Transverse colon (tissue), 4 donors: ENCODE results near the gene PRRG1. TPM values are rescaled to one million over a fixed set of nuclear protein-coding genes. Genes with fewer than 3 reads are reported as not detected.

Source experiments
- DNase-seq: peaks from one replicate; pipeline ENCODE4 v3.0.0-alpha.2; 2019
- H3K27ac ChIP-seq, 4 donors: fragments of 200-600 bp; sonication (generic); 2 replicates each; pipeline ENCODE4 v1.5.1; 2016 to 2018; ENCODE audit warnings: inconsistent platforms in 4 of 4
- H3K27me3 ChIP-seq: fragments of 200-600 bp; sonication (generic); 2 replicates; pipeline ENCODE4 v1.5.1; 2017; ENCODE audit warnings: inconsistent platforms
- H3K36me3 ChIP-seq, 4 donors: fragments of 200-600 bp; sonication (generic); 2 replicates each; pipeline ENCODE4 v1.5.1; 2017 to 2019; ENCODE audit warnings: inconsistent platforms in 4 of 4
- H3K4me1 ChIP-seq, 4 donors: fragments of 200-600 bp; sonication (generic); 2 replicates each; pipeline ENCODE4 v1.5.1; 2017 to 2020; ENCODE audit warnings: inconsistent platforms in 4 of 4
- H3K4me3 ChIP-seq, 4 donors: fragments of 200-600 bp; sonication (generic); 1 replicate in 1 of 4; 2 replicates in 3 of 4; pipeline versions ENCODE4 v1.5.1 to v1.6.1; 2017 to 2019; ENCODE audit warnings: inconsistent platforms in 4 of 4
- H3K9me3 ChIP-seq, 2 donors: fragments of 200-600 bp; sonication (generic); 2 replicates each; pipeline ENCODE4 v1.5.1; 2017 to 2019; ENCODE audit warnings: inconsistent platforms in 2 of 2
- CTCF ChIP-seq, 5 experiments: fragments of 200-600 bp in 3 of 5; fragments of 450-650 bp in 2 of 5; sonication (generic) in 3 of 5; IDR thresholded peaks; 1 replicate in 2 of 5; 2 replicates in 3 of 5; pipeline ENCODE4 v1.5.1; 2016 to 2017; ENCODE audit warnings: antibody characterized with exemption in 5 of 5, inconsistent platforms in 3 of 5, mild to moderate bottlenecking in 2 of 5, moderate library complexity in 1 of 5
- EP300 ChIP-seq: sonication (generic); formaldehyde crosslinking; IDR thresholded peaks from one replicate; pipeline ENCODE4 v1.6.1; 2017; ENCODE audit warnings: antibody characterized with exemption, low read depth
- POLR2A ChIP-seq: fragments of 450-650 bp; IDR thresholded peaks from one replicate; pipeline ENCODE4 v1.6.1; 2016; ENCODE audit warnings: antibody characterized with exemption, mild to moderate bottlenecking, moderate library complexity
- POLR2AphosphoS5 ChIP-seq, 3 donors: sonication (generic); formaldehyde crosslinking; IDR thresholded peaks; one replicate each; pipeline ENCODE4 v1.6.1; 2016; ENCODE audit warnings: antibody characterized with exemption in 3 of 3
- WGBS, 2 donors: methylation state at CpG; one replicate each; pipeline ENCODE4 v1.1.5; 2018; ENCODE audit warnings: low coverage in 1 of 2; 5-methylcytosine and 5-hydroxymethylcytosine counted together
- in situ Hi-C, 4 donors: fragments of 200-750 bp; cut with MboI; loops; one replicate each; pipeline versions ENCODE4 v1.15.0 to v1.15.1; 2017; ENCODE audit warnings: low sequenced_read_pairs in 3 of 4, low pct_ligation_motif_present in 1 of 4, low pct_unique_long_range_greater_than_20kb in 1 of 4
- intact Hi-C: fragments of 100-400 bp; cut with DNase I; formaldehyde crosslinking; loops from one replicate; pipeline ENCODE4 v1.15.1; 2023; ENCODE audit warnings: low total_unique reads
- total RNA-seq, 4 donors: library from RNA; depleted of rRNA; stranded (reverse); fragments of >200 nt; gene quantifications; one replicate each; pipeline ENCODE4 v1.1.0, GENCODE V29; 2016

Gene PRRG1
- total RNA-seq, 4 donors from 2014 or later: 5.4 to 14.6 (median 11.6) TPM

GRCh38 chrX:37504991-37505390, 155.8 kb downstream of the PRRG1 start:
- H3K27me3 ChIP-seq: no peaks in the 10 kb centered on the region
- DNase-seq: no peak
- no peak for TF ChIP-seq POLR2AphosphoS5 (IDR thresholded peaks at IDR 0.05)
- TF ChIP-seq CTCF (IDR thresholded peaks at IDR 0.05): no peak
- no peak for TF ChIP-seq EP300
- TF ChIP-seq POLR2A: no peak
- no peak overlapping the region for H3K4me3 ChIP-seq
- H3K36me3 ChIP-seq: no peaks in the 10 kb centered on the region
- H3K9me3 ChIP-seq: no peaks in the 10 kb centered on the region
- intact Hi-C loops: loop anchor here (10.0 kb wide), 1 partner anchor 320 kb away; no protein-coding TSS in a partner anchor
- no peak overlapping the region for H3K27ac ChIP-seq
- 93% methylated on average over 35 of the region's 35 CpGs; no CpG with 5 or more reads in 1 of the 2 donors for WGBS, 2 donors
- in situ Hi-C loops: no loop called here
- H3K4me1 ChIP-seq: no peaks in the 10 kb centered on the region

Other genes starting within 250 kb of the PRRG1 start
- gene LANCL3, start 222.3 kb downstream of the PRRG1 start, total RNA-seq: 1 to 10 TPM in 3 of 4 donors, under 1 TPM in 1; 0.80 to 6.6 (median 4.7) TPM